Thyroid gland (tissue), 4 donors: ENCODE results near the gene LARP6. TPM values are rescaled to one million over a fixed set of nuclear protein-coding genes. Genes with fewer than 3 reads are reported as not detected.

Source experiments
- DNase-seq, 2 donors: peaks; one replicate each; pipeline ENCODE4 v3.0.0-alpha.2; 2019
- H3K27ac ChIP-seq, 3 donors: fragments of 200-600 bp; sonication (generic); 1 replicate in 2 of 3; 2 replicates in 1 of 3; pipeline ENCODE4 v1.5.1; 2016 to 2019; ENCODE audit warnings: mild to moderate bottlenecking in 1 of 3, moderate library complexity in 1 of 3
- H3K27me3 ChIP-seq: fragments of 200-600 bp; sonication (generic); one replicate; pipeline ENCODE4 v1.5.1; 2019
- H3K36me3 ChIP-seq, 2 donors: fragments of 200-600 bp; sonication (generic); one replicate each; pipeline ENCODE4 v1.5.1; 2016 to 2019
- H3K4me1 ChIP-seq, 2 donors: fragments of 200-600 bp; sonication (generic); one replicate each; pipeline ENCODE4 v1.5.1; 2017 to 2019
- H3K4me3 ChIP-seq, 3 donors: fragments of 200-600 bp; sonication (generic); replicated peaks in 1 of 3; 1 replicate in 2 of 3; 2 replicates in 1 of 3; pipeline ENCODE4 v1.5.1; 2016; ENCODE audit warnings: mild to moderate bottlenecking in 1 of 3
- H3K9me3 ChIP-seq: fragments of 200-600 bp; sonication (generic); one replicate; pipeline ENCODE4 v1.5.1; 2017
- POLR2A ChIP-seq, 2 donors: fragments of 450-650 bp; IDR thresholded peaks; one replicate each; pipeline ENCODE4 v1.6.1; 2017; ENCODE audit warnings: antibody characterized with exemption in 2 of 2, mild to moderate bottlenecking in 2 of 2, moderate library complexity in 1 of 2
- WGBS, 2 donors: methylation state at CpG; one replicate each; pipeline ENCODE4 v1.1.5; 2017; 5-methylcytosine and 5-hydroxymethylcytosine counted together
- intact Hi-C: fragments of 100-400 bp; cut with DNase I; formaldehyde crosslinking; loops from one replicate; pipeline ENCODE4 v1.15.1; 2023
- total RNA-seq, 4 donors: library from RNA; depleted of rRNA; stranded (reverse); fragments of >200 nt; gene quantifications; one replicate each; pipeline ENCODE4 v1.2.3, GENCODE V29; 2016
- TF ChIP-seq, protein P1 (sequence below), 6 experiments: fragments of 200-600 bp in 3 of 6; fragments of 450-650 bp in 3 of 6; sonication (generic) in 3 of 6; IDR thresholded peaks; one replicate each; pipeline ENCODE4 v1.5.1; 2016 to 2019; ENCODE audit warnings: antibody characterized with exemption in 6 of 6, mild to moderate bottlenecking in 2 of 6, inconsistent platforms in 1 of 6, moderate library complexity in 1 of 6

Gene LARP6
- total RNA-seq, 4 donors from 2014 or later: 70.8 to 123 (median 92.9) TPM

- no peak for TF ChIP-seq POLR2A (IDR thresholded peaks at IDR 0.05)
- TF ChIP-seq, protein P1, sequence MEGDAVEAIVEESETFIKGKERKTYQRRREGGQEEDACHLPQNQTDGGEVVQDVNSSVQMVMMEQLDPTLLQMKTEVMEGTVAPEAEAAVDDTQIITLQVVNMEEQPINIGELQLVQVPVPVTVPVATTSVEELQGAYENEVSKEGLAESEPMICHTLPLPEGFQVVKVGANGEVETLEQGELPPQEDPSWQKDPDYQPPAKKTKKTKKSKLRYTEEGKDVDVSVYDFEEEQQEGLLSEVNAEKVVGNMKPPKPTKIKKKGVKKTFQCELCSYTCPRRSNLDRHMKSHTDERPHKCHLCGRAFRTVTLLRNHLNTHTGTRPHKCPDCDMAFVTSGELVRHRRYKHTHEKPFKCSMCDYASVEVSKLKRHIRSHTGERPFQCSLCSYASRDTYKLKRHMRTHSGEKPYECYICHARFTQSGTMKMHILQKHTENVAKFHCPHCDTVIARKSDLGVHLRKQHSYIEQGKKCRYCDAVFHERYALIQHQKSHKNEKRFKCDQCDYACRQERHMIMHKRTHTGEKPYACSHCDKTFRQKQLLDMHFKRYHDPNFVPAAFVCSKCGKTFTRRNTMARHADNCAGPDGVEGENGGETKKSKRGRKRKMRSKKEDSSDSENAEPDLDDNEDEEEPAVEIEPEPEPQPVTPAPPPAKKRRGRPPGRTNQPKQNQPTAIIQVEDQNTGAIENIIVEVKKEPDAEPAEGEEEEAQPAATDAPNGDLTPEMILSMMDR (IDR thresholded peaks at IDR 0.05): no peak
- intact Hi-C loops: no loop called here
- Histone ChIP-seq H3K4me1 (peaks cover under 1 to 3% of the 10 kb centered on the region in 2 donors), H3K9me3 (no peaks in the 10 kb centered on the region), H3K4me3 (no peak overlapping the region), H3K27ac (no peak overlapping the region), H3K36me3 (no peaks in the 10 kb centered on the region), H3K27me3 (no peaks in the 10 kb centered on the region)
- WGBS, 2 donors: 89% methylated on average over 2 of the region's 2 CpGs
- no peak for DNase-seq
Measured at GRCh38 chr15:70882361-70882760, 28.4 kb upstream of the LARP6 start.

GRCh38 chr15:70880781-70881180 is 26.8 kb upstream of the LARP6 start:
- H3K36me3 ChIP-seq: no peaks in the 10 kb centered on the region
- intact Hi-C loops: no loop called here
- DNase-seq: no peak
- TF ChIP-seq, protein P1 (IDR thresholded peaks at IDR 0.05): no peak
- no peaks in the 10 kb centered on the region for H3K27me3 ChIP-seq
- H3K4me1 ChIP-seq: peaks cover 15 to 16% of the 10 kb centered on the region in 2 donors
- no peak overlapping the region for H3K27ac ChIP-seq
- no peaks in the 10 kb centered on the region for H3K9me3 ChIP-seq
- H3K4me3 ChIP-seq: no peak overlapping the region
- WGBS, 2 donors: 91 to 97% methylated on average over 2 of the region's 2 CpGs

DNA sequence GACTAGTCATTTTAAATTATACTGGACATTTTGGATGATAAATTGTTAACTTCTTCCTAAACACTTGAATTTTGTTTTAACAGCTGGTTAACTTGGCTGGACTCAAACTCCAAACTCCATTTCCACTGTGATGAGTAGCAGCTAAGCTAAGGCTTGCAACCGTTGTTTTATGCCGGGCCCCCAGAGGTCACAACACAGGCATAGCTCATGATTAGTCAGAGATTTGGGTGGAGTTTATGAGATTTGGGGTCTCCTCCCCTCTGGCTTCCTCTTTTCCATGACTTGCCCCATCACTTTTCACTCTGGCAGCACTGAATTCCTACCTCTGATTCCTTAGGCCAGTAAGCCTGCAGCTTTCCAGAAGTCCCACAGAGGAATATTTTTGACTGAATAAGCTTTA is 25.4 kb upstream of the LARP6 start:
- TF ChIP-seq POLR2A (IDR thresholded peaks at IDR 0.05): no peak
- TF ChIP-seq, protein P1 (IDR thresholded peaks at IDR 0.05): no peak
- intact Hi-C loops: loop anchor here (5.0 kb wide), 1 partner anchor 47 kb away; no protein-coding TSS in a partner anchor
- DNase-seq: no peak
- Histone ChIP-seq H3K4me1 (peaks cover 18 to 29% of the 10 kb centered on the region in 2 donors), H3K27ac (no peak overlapping the region), H3K4me3 (no peak overlapping the region), H3K27me3 (no peaks in the 10 kb centered on the region), H3K9me3 (no peaks in the 10 kb centered on the region), H3K36me3 (no peaks in the 10 kb centered on the region)
- 67 to 69% methylated on average over 2 of the region's 2 CpGs for whole genome bisulfite sequencing, 2 donors

- no peak for DNase-seq
- Histone ChIP-seq H3K27ac (peak overlapping the region; percentile 19 to 63 (median 60)), H3K4me3 (no peak overlapping the region), H3K36me3 (no peaks in the 10 kb centered on the region), H3K9me3 (no peaks in the 10 kb centered on the region), H3K4me1 (peaks cover 18 to 43% of the 10 kb centered on the region in 2 donors), H3K27me3 (no peaks in the 10 kb centered on the region)
- intact Hi-C loops: loop anchor here (5.0 kb wide), 1 partner anchor 44 kb away; no protein-coding TSS in a partner anchor
- TF ChIP-seq POLR2A (IDR thresholded peaks at IDR 0.05): no peak
- TF ChIP-seq, protein P1 (IDR thresholded peaks at IDR 0.05): no peak
- WGBS, 2 donors: 79% methylated on average over 2 of the region's 2 CpGs
Measured at GRCh38 chr15:70876683-70877082, 22.7 kb upstream of the LARP6 start.

- intact Hi-C loops: loop anchor here (5.0 kb wide), 1 partner anchor 44 kb away; no protein-coding TSS in a partner anchor
- H3K27ac ChIP-seq: peak overlapping the region; percentile 48 to 63 (median 60)
- 64 to 73% methylated on average over 3 of the region's 3 CpGs for WGBS, 2 donors
- peaks cover 18 to 48% of the 10 kb centered on the region in 2 donors for H3K4me1 ChIP-seq
- no peak for DNase-seq
- no peak overlapping the region for H3K4me3 ChIP-seq
- H3K36me3 ChIP-seq: no peaks in the 10 kb centered on the region
- no peaks in the 10 kb centered on the region for H3K9me3 ChIP-seq
- H3K27me3 ChIP-seq: no peaks in the 10 kb centered on the region
- TF ChIP-seq, protein P1 (IDR thresholded peaks at IDR 0.05): no peak
- TF ChIP-seq POLR2A (IDR thresholded peaks at IDR 0.05): no peak
Measured at GRCh38 chr15:70876011-70876410, 22.1 kb upstream of the LARP6 start.
